Upper lobe of right lung (tissue), 1 donor: ENCODE results near the gene PLBD1. TPM values are rescaled to one million over a fixed set of nuclear protein-coding genes. Genes with fewer than 3 reads are reported as not detected.
A peak's percentile ranks its signal among the peaks of the same experiment; 100 is the strongest.

Source experiments
- ATAC-seq: fragments of 200-7000 bp; cut with Tn5 transposase; one replicate; pipeline ENCODE4 v1.9.1; 2020; ENCODE audit warnings: mild to moderate bottlenecking, moderate library complexity
- DNase-seq: peaks from one replicate; pipeline ENCODE4 v3.0.0-alpha.2; 2020
- H3K27ac ChIP-seq: fragments of 200-600 bp; one replicate; pipeline ENCODE4 v1.8.0; 2022
- H3K27me3 ChIP-seq: fragments of 200-600 bp; one replicate; pipeline ENCODE4 v1.8.0; 2022; ENCODE audit warnings: mild to moderate bottlenecking
- H3K36me3 ChIP-seq: fragments of 200-600 bp; one replicate; pipeline ENCODE4 v1.8.0; 2022
- H3K4me1 ChIP-seq: fragments of 200-600 bp; one replicate; pipeline ENCODE4 v1.8.0; 2022
- H3K4me3 ChIP-seq: fragments of 200-600 bp; one replicate; pipeline ENCODE4 v1.8.0; 2022; ENCODE audit warnings: mild to moderate bottlenecking
- H3K9me3 ChIP-seq: fragments of 200-600 bp; one replicate; pipeline ENCODE4 v1.8.0; 2022
- CTCF ChIP-seq: fragments of 200-600 bp; IDR thresholded peaks from one replicate; pipeline ENCODE4 v1.8.0; 2022; ENCODE audit warnings: antibody characterized with exemption
- intact Hi-C: fragments of 100-400 bp; cut with DNase I; formaldehyde crosslinking; loops from one replicate; pipeline ENCODE4 v1.11.0; 2022
- total RNA-seq: library from RNA; stranded (reverse); fragmentation: NEBNext Ultra II Directional; extraction: Animal tissue kit (Norgen Biotek cat#: 25700); gene quantifications from one replicate; pipeline ENCODE4 v1.2.1, GENCODE V29; 2021
- donor health status: DM: no; HTN: yes; CAD: no; lungs with severe emphysema.

PLBD1 gene
- total RNA-seq, 1 donor from 2014 or later: 49.3 TPM

GRCh38 chr12:14576896-14577295 lies 9.2 kb upstream of the PLBD1 start:
- Histone ChIP-seq H3K36me3 (no peaks in the 10 kb centered on the region), H3K9me3 (no peaks in the 10 kb centered on the region), H3K4me3 (no peak overlapping the region), H3K27me3 (no peaks in the 10 kb centered on the region), H3K27ac (no peak overlapping the region), H3K4me1 (peaks cover 4% of the 10 kb centered on the region)
- ATAC-seq (no peak), DNase-seq (no peak)
- intact Hi-C loops: no loop called here
- no peak for TF ChIP-seq CTCF

GRCh38 chr12:14575585-14575984 lies 7.9 kb upstream of the PLBD1 start:
- DNase-seq (no peak), ATAC-seq (no peak)
- intact Hi-C loops: no loop called here
- H3K9me3 ChIP-seq: no peaks in the 10 kb centered on the region
- no peaks in the 10 kb centered on the region for H3K27me3 ChIP-seq
- no peak for TF ChIP-seq CTCF
- no peak overlapping the region for H3K4me3 ChIP-seq
- no peaks in the 10 kb centered on the region for H3K36me3 ChIP-seq
- H3K27ac ChIP-seq: no peak overlapping the region
- peaks cover 4% of the 10 kb centered on the region for H3K4me1 ChIP-seq

GRCh38 chr12:14573118-14573517 lies 5.4 kb upstream of the PLBD1 start:
- TF ChIP-seq CTCF: no peak
- Histone ChIP-seq H3K27ac (no peak overlapping the region), H3K27me3 (no peaks in the 10 kb centered on the region), H3K4me1 (peaks cover 4% of the 10 kb centered on the region), H3K36me3 (no peaks in the 10 kb centered on the region), H3K4me3 (no peak overlapping the region), H3K9me3 (no peaks in the 10 kb centered on the region)
- DNase-seq (no peak), ATAC-seq (no peak)
- intact Hi-C loops: no loop called here

DNA sequence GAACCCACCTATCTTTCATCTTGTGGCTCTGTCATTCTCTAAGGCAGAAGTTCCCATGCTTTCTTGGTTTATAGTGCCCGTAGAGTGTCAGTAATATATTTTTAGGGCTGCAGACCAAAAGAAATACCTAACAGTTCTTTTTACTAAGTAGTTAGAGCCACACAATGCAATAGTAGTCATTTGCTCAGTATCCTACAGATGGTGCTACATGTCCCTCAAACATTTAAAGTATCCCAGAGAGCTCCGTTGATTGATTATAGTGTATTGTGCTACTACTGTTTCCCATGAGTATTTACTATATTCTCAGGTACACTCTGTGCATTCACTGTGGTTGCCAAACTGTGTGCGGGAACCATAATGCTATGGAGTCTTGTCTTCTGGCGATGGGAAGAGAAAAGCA lies 4.7 kb upstream of the PLBD1 start:
- intact Hi-C loops: no loop called here
- H3K27ac ChIP-seq: no peak overlapping the region
- TF ChIP-seq CTCF: peak; percentile 5
- H3K27me3 ChIP-seq: no peaks in the 10 kb centered on the region
- no peak overlapping the region for H3K4me3 ChIP-seq
- H3K4me1 ChIP-seq: peaks cover 7% of the 10 kb centered on the region
- H3K9me3 ChIP-seq: no peaks in the 10 kb centered on the region
- no peaks in the 10 kb centered on the region for H3K36me3 ChIP-seq
- DNase-seq: no peak
- no peak for ATAC-seq

DNA sequence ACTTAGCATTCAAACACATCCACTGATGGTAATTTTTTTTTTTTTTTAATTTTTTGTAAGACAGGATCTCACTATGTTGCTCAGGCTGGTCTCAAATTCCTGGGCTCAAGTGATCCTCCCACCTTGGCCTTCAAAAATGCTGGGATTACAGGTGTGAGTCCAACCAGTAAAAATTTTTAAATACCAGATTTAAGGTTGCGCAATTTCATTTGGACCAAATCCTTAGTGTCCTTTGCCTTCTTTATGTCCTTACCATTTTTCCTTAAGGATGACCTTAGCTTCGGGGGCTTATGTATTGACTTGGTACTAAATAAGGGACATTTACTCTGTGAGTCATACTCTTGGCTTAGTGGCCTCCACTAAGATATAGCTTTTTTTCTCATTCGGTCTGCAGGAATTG lies 4.1 kb upstream of the PLBD1 start:
- no peak for TF ChIP-seq CTCF
- Histone ChIP-seq H3K36me3 (no peaks in the 10 kb centered on the region), H3K4me1 (peaks cover 3% of the 10 kb centered on the region), H3K27ac (no peak overlapping the region), H3K27me3 (no peaks in the 10 kb centered on the region), H3K4me3 (no peak overlapping the region), H3K9me3 (no peaks in the 10 kb centered on the region)
- ATAC-seq (no peak), DNase-seq (no peak)
- intact Hi-C loops: no loop called here

GRCh38 chr12:14570231-14570630 lies 2.5 kb upstream of the PLBD1 start:
- intact Hi-C loops: no loop called here
- ATAC-seq: no peak

More at GRCh38 chr12:14570231-14570630, 2.5 kb upstream of the PLBD1 start:
- no peaks in the 10 kb centered on the region for H3K36me3 ChIP-seq
- no peaks in the 10 kb centered on the region for H3K9me3 ChIP-seq
- DNase-seq: no peak
- no peak for TF ChIP-seq CTCF
- no peaks in the 10 kb centered on the region for H3K27me3 ChIP-seq
- H3K4me3 ChIP-seq: no peak overlapping the region
- H3K27ac ChIP-seq: no peak overlapping the region
- peaks cover 3% of the 10 kb centered on the region for H3K4me1 ChIP-seq
